Activated naive CD8-positive, alpha-beta T cell (primary cell): ENCODE results near the gene C2CD4A.

Experiments used
- H3K27ac Mint-ChIP-seq: one replicate; pipeline ENCODE4 v1.8.0; 2021; ENCODE audit warnings: mixed read lengths
- H3K27me3 Mint-ChIP-seq: one replicate; pipeline ENCODE4 v1.8.0; 2021; ENCODE audit warnings: mixed read lengths
- H3K36me3 Mint-ChIP-seq: one replicate; pipeline ENCODE4 v1.8.0; 2021; ENCODE audit warnings: mixed read lengths
- H3K4me1 Mint-ChIP-seq: one replicate; pipeline ENCODE4 v1.8.0; 2021; ENCODE audit warnings: low read depth, mixed read lengths
- H3K4me3 Mint-ChIP-seq: one replicate; pipeline ENCODE4 v1.8.0; 2021; ENCODE audit warnings: mild to moderate bottlenecking, mixed read lengths
- H3K9me3 Mint-ChIP-seq: one replicate; pipeline ENCODE4 v1.8.0; 2021; ENCODE audit warnings: low read depth, mixed read lengths

The C2CD4A gene

DNA sequence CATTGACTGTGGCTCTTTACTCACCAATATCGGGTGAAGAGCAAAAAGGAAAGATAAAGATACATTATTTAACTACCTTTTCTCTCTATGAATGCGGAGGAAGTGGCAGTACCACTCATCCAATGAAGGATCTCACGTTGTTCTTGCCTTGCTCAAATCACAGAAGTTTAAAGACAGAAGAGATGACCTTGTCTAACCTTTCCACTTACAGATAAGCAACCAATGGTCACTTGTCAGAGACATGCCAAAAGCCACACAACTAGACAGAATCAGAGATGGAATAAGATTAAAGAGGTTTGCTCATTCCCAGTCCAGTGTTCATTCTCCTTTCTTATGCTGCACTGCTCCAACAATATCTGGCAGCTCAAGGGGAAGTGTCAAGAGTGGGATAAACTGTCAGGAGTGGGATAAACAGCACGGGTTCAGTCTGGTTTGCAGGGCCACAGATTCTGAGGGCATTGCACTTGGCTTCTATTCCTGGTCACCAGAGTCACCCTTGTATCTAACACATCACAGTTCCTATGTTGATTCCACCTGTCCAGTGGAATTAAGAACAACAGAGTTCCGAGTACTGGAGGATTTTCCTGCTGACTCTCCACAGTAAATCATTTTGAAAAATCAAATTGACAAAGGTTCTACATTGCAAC, 13.2 kb upstream of the C2CD4A start:
- Mint-ChIP-seq H3K27me3 (no peaks in the 10 kb centered on the region), H3K4me1 (peaks cover 62% of the 10 kb centered on the region), H3K36me3 (peaks cover 4% of the 10 kb centered on the region), H3K9me3 (no peaks in the 10 kb centered on the region), H3K4me3 (no peak overlapping the region), H3K27ac (no peak overlapping the region)

GRCh38 chr15:62054979-62055378, 11.8 kb upstream of the C2CD4A start:
- peaks cover 2% of the 10 kb centered on the region for H3K36me3 Mint-ChIP-seq
- no peaks in the 10 kb centered on the region for H3K9me3 Mint-ChIP-seq
- H3K4me3 Mint-ChIP-seq = no peak overlapping the region
- H3K27me3 Mint-ChIP-seq = no peaks in the 10 kb centered on the region
- no peak overlapping the region for H3K27ac Mint-ChIP-seq
- H3K4me1 Mint-ChIP-seq = peaks cover 72% of the 10 kb centered on the region

DNA sequence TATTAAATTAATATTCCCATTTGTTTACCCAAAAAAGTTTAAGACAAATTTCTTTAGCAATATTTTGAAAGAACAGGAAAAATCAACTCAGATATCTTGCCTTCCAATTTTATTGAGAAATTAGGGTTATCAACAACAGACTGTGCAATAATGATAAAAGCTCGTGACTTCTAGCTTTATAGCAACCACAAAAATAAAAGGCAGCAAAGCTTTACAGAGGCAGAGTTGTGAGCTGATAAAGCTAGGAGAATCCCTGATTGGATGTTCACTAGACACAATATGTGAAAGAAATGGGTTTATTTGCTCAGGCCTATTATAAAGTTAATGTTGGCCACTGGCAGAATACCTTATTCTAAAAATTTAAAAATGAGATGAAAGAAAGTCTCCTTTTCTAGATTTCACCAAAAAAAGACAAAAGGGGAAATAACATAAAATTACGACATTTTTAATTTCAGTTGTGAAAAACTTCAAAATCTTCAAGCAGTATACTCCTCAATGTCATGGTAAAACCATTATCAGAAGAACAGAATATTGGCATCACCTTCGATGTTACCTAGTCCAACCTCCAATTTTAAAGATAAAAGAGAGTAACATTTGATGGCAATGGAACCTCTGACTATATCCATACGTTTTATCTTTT, 9.3 kb upstream of the C2CD4A start:
- Mint-ChIP-seq H3K36me3 (no peaks in the 10 kb centered on the region), H3K9me3 (no peaks in the 10 kb centered on the region), H3K27ac (no peak overlapping the region), H3K4me1 (peaks cover 74% of the 10 kb centered on the region), H3K27me3 (no peaks in the 10 kb centered on the region), H3K4me3 (no peak overlapping the region)

GRCh38 chr15:62058327-62059028, 8.3 kb upstream of the C2CD4A start:
- Mint-ChIP-seq H3K9me3 (no peaks in the 10 kb centered on the region), H3K27ac (no peak overlapping the region), H3K27me3 (no peaks in the 10 kb centered on the region), H3K4me3 (peak overlapping the region; percentile 50), H3K4me1 (peaks cover 64% of the 10 kb centered on the region), H3K36me3 (no peaks in the 10 kb centered on the region)

GRCh38 chr15:62059108-62059815, 7.5 kb upstream of the C2CD4A start:
- Mint-ChIP-seq H3K4me3 (peak overlapping the region; percentile 98), H3K4me1 (peaks cover 56% of the 10 kb centered on the region), H3K36me3 (no peaks in the 10 kb centered on the region), H3K27me3 (no peaks in the 10 kb centered on the region), H3K27ac (peak overlapping the region; percentile 95), H3K9me3 (no peaks in the 10 kb centered on the region)

- Mint-ChIP-seq H3K4me3 (peak overlapping the region; percentile 98), H3K4me1 (peaks cover 51% of the 10 kb centered on the region), H3K36me3 (no peaks in the 10 kb centered on the region), H3K9me3 (no peaks in the 10 kb centered on the region), H3K27me3 (no peaks in the 10 kb centered on the region), H3K27ac (peak overlapping the region; percentile 95)
These were observed 7.0 kb upstream of the C2CD4A start for GRCh38 chr15:62059816-62060112.

DNA sequence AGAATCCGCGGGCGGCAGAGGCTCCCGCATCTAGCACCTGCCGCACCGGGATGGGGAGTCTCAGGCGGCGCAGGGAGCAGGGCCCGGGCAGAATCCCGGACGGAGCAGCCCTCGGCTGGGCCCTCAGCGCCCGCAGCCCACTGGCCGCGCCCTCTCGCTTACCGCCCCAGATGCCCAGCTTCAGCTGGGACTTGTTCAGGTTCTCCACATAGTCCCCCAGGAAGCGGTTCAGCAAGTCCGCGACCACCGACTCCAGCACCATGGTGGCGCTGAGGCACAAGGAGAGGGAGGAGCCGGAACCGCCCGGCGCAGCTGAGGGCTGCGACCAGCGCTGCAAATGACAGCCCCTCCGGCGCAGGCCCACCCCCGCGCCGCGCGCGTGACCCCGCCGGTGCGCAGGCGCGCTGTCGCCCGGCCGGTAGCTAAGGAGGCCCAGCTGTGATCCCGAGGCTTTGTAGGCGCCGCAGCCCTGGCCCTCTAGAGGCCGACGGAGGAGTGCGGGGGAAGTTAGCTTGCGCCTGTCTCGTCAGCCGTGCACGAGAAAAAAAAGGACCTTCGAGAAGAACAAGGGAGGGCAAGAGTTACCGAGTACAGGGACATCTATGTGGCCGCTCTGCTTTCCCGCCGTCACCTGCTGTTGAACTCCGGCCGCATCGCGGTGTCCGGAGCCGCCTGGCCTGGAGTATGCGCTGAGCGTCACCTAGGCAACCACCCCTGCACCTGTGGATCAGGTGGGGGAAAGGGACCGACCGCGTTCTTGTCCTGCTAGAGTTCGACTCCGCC, 6.5 kb upstream of the C2CD4A start, which contains the start of gene VPS13C:
TSS of gene VPS13C (minus strand) at position 335 of the 783 bp plus-strand sequence. CDS start at position 262, 73 bp downstream.
- peak within 1 kb of the TSS; percentile 98 for H3K4me3 Mint-ChIP-seq
- peaks cover 47% of the 10 kb centered on the region for H3K4me1 Mint-ChIP-seq
- H3K36me3 Mint-ChIP-seq = no peaks in the 10 kb centered on the region
- peaks cover 1% of the 10 kb centered on the region for H3K27me3 Mint-ChIP-seq
- H3K27ac Mint-ChIP-seq = peak within 1 kb of the TSS; percentile 95
- H3K9me3 Mint-ChIP-seq = no peaks in the 10 kb centered on the region

- Mint-ChIP-seq H3K27ac (peak overlapping the region; percentile 91), H3K4me1 (peaks cover 42% of the 10 kb centered on the region), H3K36me3 (no peaks in the 10 kb centered on the region), H3K9me3 (no peaks in the 10 kb centered on the region), H3K27me3 (peaks cover 1% of the 10 kb centered on the region), H3K4me3 (peak overlapping the region; percentile 98)
These were observed 5.9 kb upstream of the C2CD4A start for GRCh38 chr15:62060896-62061280.

DNA sequence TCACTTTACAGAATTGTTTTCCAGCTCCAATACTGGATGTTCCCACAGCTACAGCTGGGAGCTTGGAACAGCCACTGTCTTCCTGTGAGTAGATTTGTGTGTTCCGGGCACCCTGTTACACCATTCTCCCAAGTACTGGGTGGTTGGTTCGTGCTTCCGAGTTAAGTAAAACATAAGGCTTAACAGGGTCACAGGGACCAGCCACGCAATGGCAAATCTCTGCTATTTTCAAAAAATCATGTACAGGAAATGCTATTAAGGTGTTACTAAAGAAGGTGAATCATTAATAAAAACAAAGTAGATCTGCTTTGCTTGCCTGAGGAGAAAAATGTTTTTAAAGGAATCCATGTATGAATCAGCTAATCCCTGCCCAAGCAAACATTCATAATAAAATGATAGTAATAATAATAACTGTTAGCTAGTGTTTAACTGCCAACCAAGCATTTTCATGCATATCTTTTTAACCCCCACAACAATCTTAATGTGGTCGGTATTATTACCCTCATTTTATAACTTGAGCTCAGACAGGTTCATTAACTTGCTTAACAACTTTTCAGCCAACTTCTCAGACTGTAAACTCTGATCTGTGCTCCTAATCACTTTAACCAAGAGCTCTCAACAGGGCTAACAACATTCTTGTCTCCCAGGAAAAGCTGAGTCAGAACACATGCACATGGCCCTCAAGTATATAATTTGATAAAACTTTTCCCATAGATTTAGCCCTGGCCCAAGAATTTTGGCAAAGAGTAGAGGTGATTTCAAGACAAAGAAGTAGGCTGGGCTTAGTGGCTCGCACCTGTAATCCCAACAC, 2.7 kb upstream of the C2CD4A start:
- Mint-ChIP-seq H3K9me3 (no peaks in the 10 kb centered on the region), H3K4me3 (no peak overlapping the region), H3K27ac (no peak overlapping the region), H3K36me3 (no peaks in the 10 kb centered on the region), H3K27me3 (peaks cover 14% of the 10 kb centered on the region), H3K4me1 (peaks cover 37% of the 10 kb centered on the region)

DNA sequence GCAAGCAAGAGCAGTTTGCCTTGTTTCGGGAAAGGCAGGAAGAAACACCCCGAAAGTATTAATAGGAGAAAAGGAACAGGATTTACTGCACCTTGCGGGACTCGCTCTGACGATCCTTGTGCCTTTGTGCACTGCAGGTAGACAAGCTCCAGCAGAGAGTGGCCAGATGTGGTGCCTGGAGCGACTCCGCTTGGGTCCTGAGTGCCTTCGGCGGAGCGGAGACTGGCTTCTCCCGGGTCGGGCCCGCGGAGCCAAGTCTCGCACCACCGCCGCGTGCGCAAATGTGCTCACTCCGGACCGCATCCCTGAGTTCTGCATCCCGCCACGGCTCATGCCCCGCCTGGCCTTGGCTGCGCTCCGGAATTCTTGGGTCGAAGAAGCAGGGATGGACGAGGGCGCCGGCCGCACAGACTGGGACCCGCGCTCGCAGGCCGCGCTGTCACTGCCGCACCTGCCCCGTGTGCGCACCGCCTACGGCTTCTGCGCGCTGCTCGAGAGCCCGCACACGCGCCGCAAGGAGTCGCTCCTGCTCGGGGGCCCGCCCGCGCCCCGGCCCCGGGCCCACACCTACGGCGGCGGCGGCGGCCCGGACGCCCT, 769 bp downstream of the C2CD4A start:
- H3K27me3 Mint-ChIP-seq = peaks cover 22% of the 10 kb centered on the region
- H3K27ac Mint-ChIP-seq = peak overlapping the region; percentile 65
- H3K4me3 Mint-ChIP-seq = peak overlapping the region; percentile 91
- H3K9me3 Mint-ChIP-seq = no peaks in the 10 kb centered on the region
- peaks cover 19% of the 10 kb centered on the region for H3K4me1 Mint-ChIP-seq
- no peaks in the 10 kb centered on the region for H3K36me3 Mint-ChIP-seq

GRCh38 chr15:62068071-62068809, 1.5 kb downstream of the C2CD4A start:
- Mint-ChIP-seq H3K9me3 (no peaks in the 10 kb centered on the region), H3K27ac (peak overlapping the region; percentile 80), H3K4me3 (peak overlapping the region; percentile 87), H3K36me3 (no peaks in the 10 kb centered on the region), H3K4me1 (peaks cover 19% of the 10 kb centered on the region), H3K27me3 (peaks cover 22% of the 10 kb centered on the region)

DNA sequence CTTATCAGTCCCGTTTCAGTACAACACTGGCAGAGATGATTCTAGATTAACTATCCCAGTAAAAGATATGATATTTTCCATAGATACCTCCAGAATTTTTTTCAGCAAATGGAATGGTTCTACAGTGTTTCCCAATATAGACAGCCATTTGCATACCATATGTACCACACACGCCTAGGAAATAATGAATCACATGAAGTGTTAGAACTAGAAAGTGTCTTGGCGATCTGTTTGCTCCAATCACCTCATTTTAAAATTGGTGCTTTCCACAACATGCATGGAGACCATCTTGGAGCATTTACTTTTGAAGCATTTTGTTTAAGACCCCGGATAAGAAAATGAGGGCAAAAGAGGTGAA, 2.0 kb downstream of the C2CD4A start:
- Mint-ChIP-seq H3K4me3 (peak overlapping the region; percentile 87), H3K4me1 (peaks cover 19% of the 10 kb centered on the region), H3K27ac (peak overlapping the region; percentile 80), H3K9me3 (no peaks in the 10 kb centered on the region), H3K36me3 (no peaks in the 10 kb centered on the region), H3K27me3 (peaks cover 22% of the 10 kb centered on the region)

- Mint-ChIP-seq H3K4me3 (no peak overlapping the region), H3K36me3 (no peaks in the 10 kb centered on the region), H3K27me3 (peaks cover 22% of the 10 kb centered on the region), H3K27ac (no peak overlapping the region), H3K9me3 (no peaks in the 10 kb centered on the region), H3K4me1 (peaks cover 19% of the 10 kb centered on the region)
These were observed 2.8 kb downstream of the C2CD4A start for GRCh38 chr15:62069551-62069950.
